Endothelial cell of umbilical vein (primary cell): ENCODE data around the gene MDM1. TPM values are rescaled to one million over a fixed set of nuclear protein-coding genes. Genes with fewer than 3 reads are reported as not detected.

Experiments used
- BruUV-seq: library from RNA; stranded (reverse); fragments of 400-500 nt; replicated peaks from 2 replicates; lab custom pipeline; 2021; lab: Mats Ljungman, UMichigan
- CTCF ChIA-PET: fragments of 300-600, 350-600 bp; sonication (Branson Sonifier 250); formaldehyde crosslinking; loops from one replicate; lab custom pipeline; 2021; ENCODE audit warnings: antibody characterized with exemption, inconsistent platforms; lab: Charles Lee
- POLR2A ChIA-PET: fragments of 300-600, 350-600 bp; sonication (Branson Sonifier 250); formaldehyde crosslinking; loops from one replicate; lab custom pipeline; 2021; ENCODE audit warnings: antibody characterized with exemption, inconsistent platforms; lab: Charles Lee
- DNase-seq: peaks from one replicate; pipeline ENCODE4 v3.0.0-alpha.2; 2011; ENCODE audit warnings: low read depth, low spot score
- FAIRE-seq: peaks from 2 replicates; lab custom pipeline; 2011; peaks lifted over from hg19 to GRCh38; lab: Jason Lieb, UNC
- H2AFZ ChIP-seq: 2 replicates; pipeline ENCODE4 v1.6.0; 2012; ENCODE audit warnings: low read depth, low read length, control low read depth, inconsistent platforms
- H3K27ac ChIP-seq: 2 replicates; pipeline ENCODE4 v1.5.1; 2011; ENCODE audit warnings: low read depth, mild to moderate bottlenecking, control low read depth, low read length, moderate library complexity; ENCODE audit not compliant: insufficient read depth
- H3K27me3 ChIP-seq, 2 experiments: 2 replicates each; pipeline versions ENCODE4 v1.6.0 to v1.6.1; 2011; ENCODE audit warnings: low read length in 2 of 2, mixed read lengths in 1 of 2; ENCODE audit not compliant: control insufficient read depth in 2 of 2, insufficient read depth in 2 of 2
- H3K36me3 ChIP-seq, 2 experiments: 2 replicates in 1 of 2; 3 replicates in 1 of 2; pipeline ENCODE4 v1.5.1; 2011; ENCODE audit warnings: low read length in 2 of 2, mild to moderate bottlenecking in 1 of 2, moderate library complexity in 1 of 2; ENCODE audit not compliant: control insufficient read depth in 2 of 2, insufficient read depth in 2 of 2; ENCODE audit errors: extremely low read depth in 1 of 2
- H3K4me1 ChIP-seq: 3 replicates; pipeline ENCODE4 v1.5.1; 2011; ENCODE audit warnings: mild to moderate bottlenecking, low read length; ENCODE audit not compliant: control insufficient read depth, insufficient read depth; ENCODE audit errors: extremely low read depth
- H3K4me2 ChIP-seq: 2 replicates; pipeline ENCODE4 v1.6.1; 2011; ENCODE audit warnings: low read length, control low read depth, mixed read lengths; ENCODE audit not compliant: insufficient read depth
- H3K4me3 ChIP-seq, 3 experiments: fragments of 200-600 bp in 1 of 3; sonication (generic), shearing (Covaris generic) in 1 of 3; replicated peaks in 1 of 3; 2 replicates each; pipeline ENCODE4 v1.5.1; 2011 to 2016; ENCODE audit warnings: control low read depth in 3 of 3, low read length in 3 of 3, mild to moderate bottlenecking in 2 of 3, inconsistent platforms in 1 of 3, low read depth in 1 of 3, moderate library complexity in 1 of 3; ENCODE audit not compliant: insufficient read depth in 1 of 3
- H3K79me2 ChIP-seq: 2 replicates; pipeline ENCODE4 v1.6.0; 2012; ENCODE audit warnings: low read length, inconsistent platforms; ENCODE audit not compliant: control insufficient read depth, insufficient read depth
- H3K9ac ChIP-seq: replicated peaks from 2 replicates; pipeline ENCODE3; 2011; ENCODE audit warnings: low read length, control low read depth; ENCODE audit not compliant: insufficient read depth; ENCODE audit errors: extremely low read depth
- H3K9me1 ChIP-seq: replicated peaks from 3 replicates; pipeline ENCODE4 v1.6.0; 2011; ENCODE audit warnings: mild to moderate bottlenecking, low read length; ENCODE audit not compliant: control insufficient read depth, insufficient read depth; ENCODE audit errors: extremely low read depth
- H3K9me3 ChIP-seq: replicated peaks from 2 replicates; pipeline ENCODE4 v1.5.1; 2012; ENCODE audit warnings: low read length, inconsistent platforms; ENCODE audit not compliant: control insufficient read depth, insufficient read depth
- H4K20me1 ChIP-seq: replicated peaks from 2 replicates; pipeline ENCODE3; 2011; ENCODE audit warnings: mild to moderate bottlenecking, low read length; ENCODE audit not compliant: control insufficient read depth, insufficient read depth; ENCODE audit errors: extremely low read depth
- EZH2 ChIP-seq: IDR thresholded peaks from 2 replicates; pipeline ENCODE4 v1.6.1; 2012; ENCODE audit warnings: borderline replicate concordance, low read depth, mild to moderate bottlenecking, moderate library complexity, low read length, inconsistent platforms; ENCODE audit not compliant: severe bottlenecking
- FOS ChIP-seq: IDR thresholded peaks from 2 replicates; pipeline ENCODE4 v1.6.1; 2011; ENCODE audit warnings: mild to moderate bottlenecking, low read length, moderate library complexity, borderline replicate concordance; ENCODE audit not compliant: insufficient read depth
- GATA2 ChIP-seq: IDR thresholded peaks from 2 replicates; pipeline ENCODE4 v1.7.0; 2011; ENCODE audit warnings: low read depth, mild to moderate bottlenecking, moderate library complexity, mixed read lengths, low read length; ENCODE audit not compliant: insufficient read length, insufficient read depth
- JUN ChIP-seq: IDR thresholded peaks from 2 replicates; pipeline ENCODE4 v1.6.1; 2011; ENCODE audit warnings: borderline replicate concordance, low read depth; ENCODE audit not compliant: insufficient read length, insufficient read depth
- MYC ChIP-seq: IDR thresholded peaks from one replicate; pipeline ENCODE4 v1.6.1; 2011; ENCODE audit warnings: mild to moderate bottlenecking, low read depth, low read length
- POLR2A ChIP-seq: IDR thresholded peaks from 2 replicates; pipeline ENCODE4 v1.6.1; 2012; ENCODE audit warnings: low read depth, mild to moderate bottlenecking, control low read depth, low read length
- POLR2AphosphoS5 ChIP-seq: IDR thresholded peaks from 2 replicates; pipeline ENCODE4 v1.6.1; 2012; ENCODE audit warnings: low read depth, mild to moderate bottlenecking, control low read depth, low read length, moderate library complexity; ENCODE audit not compliant: insufficient read depth
- dilution Hi-C: fragments of 300-500 bp; cut with MboI; formaldehyde crosslinking; loops from one replicate; pipeline ENCODE4 v1.15.0; 2019; ENCODE audit warnings: low sequenced_read_pairs; ENCODE audit not compliant: extremely low pct_ligation_motif_present
- intact Hi-C: fragments of 100-400 bp; cut with micrococcal nuclease; formaldehyde crosslinking; loops from one replicate; pipeline ENCODE4 v1.10.0; 2022
- polyA plus RNA-seq, 4 experiments: library from polyadenylated mRNA; depleted of rRNA in 3 of 4; stranded (reverse) in 3 of 4; unstranded in 1 of 4; fragments of >200 nt; gene quantifications; 2 replicates each; pipeline versions ENCODE4 v1.2.1 to v1.2.3, GENCODE V29; 2011 to 2012; ENCODE audit warnings: missing spikeins in 1 of 4
- total RNA-seq: library from RNA; stranded (reverse); gene quantifications from 2 replicates; pipeline ENCODE4 v1.2.3, GENCODE V29; 2021
- TF ChIP-seq, protein P1 (sequence below), 2 donors: IDR thresholded peaks; 1 replicate in 1 of 2; 2 replicates in 1 of 2; pipeline ENCODE4 v1.5.1; 2011; ENCODE audit warnings: low read length in 2 of 2, mild to moderate bottlenecking in 2 of 2, moderate library complexity in 2 of 2, control low read depth in 1 of 2, inconsistent platforms in 1 of 2, low read depth in 1 of 2; ENCODE audit not compliant: insufficient read depth in 1 of 2; ENCODE audit errors: extremely low read depth in 1 of 2
- TF ChIP-seq, protein P2 (sequence below): IDR thresholded peaks from 2 replicates; pipeline ENCODE4 v1.6.1; 2011; ENCODE audit not compliant: insufficient read depth, insufficient read length

MDM1 gene
- total and polyA plus RNA-seq, 2 donors (not counting 3 experiments of a cell fraction or from before 2014, with no cell fraction given) = 4.3 to 12.5 TPM

DNA sequence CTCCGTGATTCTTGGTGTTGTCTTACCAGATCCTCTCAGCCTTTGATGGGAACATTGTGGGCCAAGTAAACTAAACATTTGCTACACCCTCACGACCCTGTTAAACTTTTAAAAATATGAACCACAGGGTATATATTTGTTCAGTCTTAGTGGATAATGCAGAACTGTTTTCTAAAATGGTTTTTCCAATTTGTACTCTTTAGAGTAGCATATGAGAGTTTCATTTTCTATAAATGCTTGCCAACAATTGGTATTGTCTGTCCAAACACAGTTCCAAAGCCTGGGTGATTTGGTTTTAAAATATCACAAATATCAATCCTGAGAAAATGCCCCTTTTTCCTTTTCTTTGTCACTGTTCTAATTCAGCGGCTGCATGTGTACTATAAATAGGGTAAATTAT, 72.0 kb downstream of the MDM1 start:
- no peaks in the 10 kb centered on the region for H3K27me3 ChIP-seq
- DNase-seq (no peak), FAIRE-seq (no peak)
- H3K9ac ChIP-seq = no peak overlapping the region
- H3K27ac ChIP-seq = no peak overlapping the region
- H3K9me3 ChIP-seq = no peaks in the 10 kb centered on the region
- TF ChIP-seq, protein P1, sequence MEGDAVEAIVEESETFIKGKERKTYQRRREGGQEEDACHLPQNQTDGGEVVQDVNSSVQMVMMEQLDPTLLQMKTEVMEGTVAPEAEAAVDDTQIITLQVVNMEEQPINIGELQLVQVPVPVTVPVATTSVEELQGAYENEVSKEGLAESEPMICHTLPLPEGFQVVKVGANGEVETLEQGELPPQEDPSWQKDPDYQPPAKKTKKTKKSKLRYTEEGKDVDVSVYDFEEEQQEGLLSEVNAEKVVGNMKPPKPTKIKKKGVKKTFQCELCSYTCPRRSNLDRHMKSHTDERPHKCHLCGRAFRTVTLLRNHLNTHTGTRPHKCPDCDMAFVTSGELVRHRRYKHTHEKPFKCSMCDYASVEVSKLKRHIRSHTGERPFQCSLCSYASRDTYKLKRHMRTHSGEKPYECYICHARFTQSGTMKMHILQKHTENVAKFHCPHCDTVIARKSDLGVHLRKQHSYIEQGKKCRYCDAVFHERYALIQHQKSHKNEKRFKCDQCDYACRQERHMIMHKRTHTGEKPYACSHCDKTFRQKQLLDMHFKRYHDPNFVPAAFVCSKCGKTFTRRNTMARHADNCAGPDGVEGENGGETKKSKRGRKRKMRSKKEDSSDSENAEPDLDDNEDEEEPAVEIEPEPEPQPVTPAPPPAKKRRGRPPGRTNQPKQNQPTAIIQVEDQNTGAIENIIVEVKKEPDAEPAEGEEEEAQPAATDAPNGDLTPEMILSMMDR (IDR thresholded peaks at IDR 0.05; ENCODE audit: extremely low read depth in 1 of 2, insufficient read depth in 1 of 2, low read depth in 1 of 2, low read length in 2 of 2) = no peak
- TF ChIP-seq POLR2A (no peak), GATA2 (no peak), POLR2AphosphoS5 (no peak), MYC (no peak), EZH2 (no peak), JUN (no peak), FOS (no peak)
- TF ChIP-seq, protein P2, sequence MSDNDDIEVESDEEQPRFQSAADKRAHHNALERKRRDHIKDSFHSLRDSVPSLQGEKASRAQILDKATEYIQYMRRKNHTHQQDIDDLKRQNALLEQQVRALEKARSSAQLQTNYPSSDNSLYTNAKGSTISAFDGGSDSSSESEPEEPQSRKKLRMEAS = no peak
- no peak overlapping the region for H3K4me2 ChIP-seq
- H4K20me1 ChIP-seq = no peaks in the 10 kb centered on the region
- H3K36me3 ChIP-seq = no peaks in the 10 kb centered on the region
- dilution Hi-C loops (no loop called here), intact Hi-C loops (no loop called here)
- no peaks in the 10 kb centered on the region for H3K9me1 ChIP-seq
- no TSS peak for BruUV-seq
- no peak overlapping the region for H3K4me3 ChIP-seq
- no peaks in the 10 kb centered on the region for H3K79me2 ChIP-seq
- H3K4me1 ChIP-seq = no peaks in the 10 kb centered on the region
- no peak overlapping the region for H2AFZ ChIP-seq
- CTCF ChIA-PET = no interaction called here
- POLR2A ChIA-PET = no interaction called here
